Endothelial cell of umbilical vein (primary cell): ENCODE data around the gene FIG4. TPM values are rescaled to one million over a fixed set of nuclear protein-coding genes. Genes with fewer than 3 reads are reported as not detected.
"Not testable (repeated sequence)": the region's sequence is repeated elsewhere in the genome, so short reads cannot be mapped to it uniquely, and the experiment has no call there.

Experiments
- BruUV-seq: library from RNA; stranded (reverse); fragments of 400-500 nt; replicated peaks from 2 replicates; lab custom pipeline; 2021; lab: Mats Ljungman, UMichigan
- CTCF ChIA-PET: fragments of 300-600, 350-600 bp; sonication (Branson Sonifier 250); formaldehyde crosslinking; loops from one replicate; lab custom pipeline; 2021; ENCODE audit warnings: antibody characterized with exemption, inconsistent platforms; lab: Charles Lee
- POLR2A ChIA-PET: fragments of 300-600, 350-600 bp; sonication (Branson Sonifier 250); formaldehyde crosslinking; loops from one replicate; lab custom pipeline; 2021; ENCODE audit warnings: antibody characterized with exemption, inconsistent platforms; lab: Charles Lee
- DNase-seq: peaks from one replicate; pipeline ENCODE4 v3.0.0-alpha.2; 2011; ENCODE audit warnings: low read depth, low spot score
- FAIRE-seq: peaks from 2 replicates; lab custom pipeline; 2011; peaks lifted over from hg19 to GRCh38; lab: Jason Lieb, UNC
- H2AFZ ChIP-seq: 2 replicates; pipeline ENCODE4 v1.6.0; 2012; ENCODE audit warnings: low read depth, low read length, control low read depth, inconsistent platforms
- H3K27ac ChIP-seq: 2 replicates; pipeline ENCODE4 v1.5.1; 2011; ENCODE audit warnings: low read depth, mild to moderate bottlenecking, control low read depth, low read length, moderate library complexity; ENCODE audit not compliant: insufficient read depth
- H3K27me3 ChIP-seq, 2 experiments: 2 replicates each; pipeline versions ENCODE4 v1.6.0 to v1.6.1; 2011; ENCODE audit warnings: low read length in 2 of 2, mixed read lengths in 1 of 2; ENCODE audit not compliant: control insufficient read depth in 2 of 2, insufficient read depth in 2 of 2
- H3K36me3 ChIP-seq, 2 experiments: 2 replicates in 1 of 2; 3 replicates in 1 of 2; pipeline ENCODE4 v1.5.1; 2011; ENCODE audit warnings: low read length in 2 of 2, mild to moderate bottlenecking in 1 of 2, moderate library complexity in 1 of 2; ENCODE audit not compliant: control insufficient read depth in 2 of 2, insufficient read depth in 2 of 2; ENCODE audit errors: extremely low read depth in 1 of 2
- H3K4me1 ChIP-seq: 3 replicates; pipeline ENCODE4 v1.5.1; 2011; ENCODE audit warnings: mild to moderate bottlenecking, low read length; ENCODE audit not compliant: control insufficient read depth, insufficient read depth; ENCODE audit errors: extremely low read depth
- H3K4me2 ChIP-seq: 2 replicates; pipeline ENCODE4 v1.6.1; 2011; ENCODE audit warnings: low read length, control low read depth, mixed read lengths; ENCODE audit not compliant: insufficient read depth
- H3K4me3 ChIP-seq, 3 experiments: fragments of 200-600 bp in 1 of 3; sonication (generic), shearing (Covaris generic) in 1 of 3; replicated peaks in 1 of 3; 2 replicates each; pipeline ENCODE4 v1.5.1; 2011 to 2016; ENCODE audit warnings: control low read depth in 3 of 3, low read length in 3 of 3, mild to moderate bottlenecking in 2 of 3, inconsistent platforms in 1 of 3, low read depth in 1 of 3, moderate library complexity in 1 of 3; ENCODE audit not compliant: insufficient read depth in 1 of 3
- H3K79me2 ChIP-seq: 2 replicates; pipeline ENCODE4 v1.6.0; 2012; ENCODE audit warnings: low read length, inconsistent platforms; ENCODE audit not compliant: control insufficient read depth, insufficient read depth
- H3K9ac ChIP-seq: replicated peaks from 2 replicates; pipeline ENCODE3; 2011; ENCODE audit warnings: low read length, control low read depth; ENCODE audit not compliant: insufficient read depth; ENCODE audit errors: extremely low read depth
- H3K9me1 ChIP-seq: replicated peaks from 3 replicates; pipeline ENCODE4 v1.6.0; 2011; ENCODE audit warnings: mild to moderate bottlenecking, low read length; ENCODE audit not compliant: control insufficient read depth, insufficient read depth; ENCODE audit errors: extremely low read depth
- H3K9me3 ChIP-seq: replicated peaks from 2 replicates; pipeline ENCODE4 v1.5.1; 2012; ENCODE audit warnings: low read length, inconsistent platforms; ENCODE audit not compliant: control insufficient read depth, insufficient read depth
- H4K20me1 ChIP-seq: replicated peaks from 2 replicates; pipeline ENCODE3; 2011; ENCODE audit warnings: mild to moderate bottlenecking, low read length; ENCODE audit not compliant: control insufficient read depth, insufficient read depth; ENCODE audit errors: extremely low read depth
- EZH2 ChIP-seq: IDR thresholded peaks from 2 replicates; pipeline ENCODE4 v1.6.1; 2012; ENCODE audit warnings: borderline replicate concordance, low read depth, mild to moderate bottlenecking, moderate library complexity, low read length, inconsistent platforms; ENCODE audit not compliant: severe bottlenecking
- FOS ChIP-seq: IDR thresholded peaks from 2 replicates; pipeline ENCODE4 v1.6.1; 2011; ENCODE audit warnings: mild to moderate bottlenecking, low read length, moderate library complexity, borderline replicate concordance; ENCODE audit not compliant: insufficient read depth
- GATA2 ChIP-seq: IDR thresholded peaks from 2 replicates; pipeline ENCODE4 v1.7.0; 2011; ENCODE audit warnings: low read depth, mild to moderate bottlenecking, moderate library complexity, mixed read lengths, low read length; ENCODE audit not compliant: insufficient read length, insufficient read depth
- JUN ChIP-seq: IDR thresholded peaks from 2 replicates; pipeline ENCODE4 v1.6.1; 2011; ENCODE audit warnings: borderline replicate concordance, low read depth; ENCODE audit not compliant: insufficient read length, insufficient read depth
- MYC ChIP-seq: IDR thresholded peaks from one replicate; pipeline ENCODE4 v1.6.1; 2011; ENCODE audit warnings: mild to moderate bottlenecking, low read depth, low read length
- POLR2A ChIP-seq: IDR thresholded peaks from 2 replicates; pipeline ENCODE4 v1.6.1; 2012; ENCODE audit warnings: low read depth, mild to moderate bottlenecking, control low read depth, low read length
- POLR2AphosphoS5 ChIP-seq: IDR thresholded peaks from 2 replicates; pipeline ENCODE4 v1.6.1; 2012; ENCODE audit warnings: low read depth, mild to moderate bottlenecking, control low read depth, low read length, moderate library complexity; ENCODE audit not compliant: insufficient read depth
- dilution Hi-C: fragments of 300-500 bp; cut with MboI; formaldehyde crosslinking; loops from one replicate; pipeline ENCODE4 v1.15.0; 2019; ENCODE audit warnings: low sequenced_read_pairs; ENCODE audit not compliant: extremely low pct_ligation_motif_present
- intact Hi-C: fragments of 100-400 bp; cut with micrococcal nuclease; formaldehyde crosslinking; loops from one replicate; pipeline ENCODE4 v1.10.0; 2022
- polyA plus RNA-seq, 4 experiments: library from polyadenylated mRNA; depleted of rRNA in 3 of 4; stranded (reverse) in 3 of 4; unstranded in 1 of 4; fragments of >200 nt; gene quantifications; 2 replicates each; pipeline versions ENCODE4 v1.2.1 to v1.2.3, GENCODE V29; 2011 to 2012; ENCODE audit warnings: missing spikeins in 1 of 4
- total RNA-seq: library from RNA; stranded (reverse); gene quantifications from 2 replicates; pipeline ENCODE4 v1.2.3, GENCODE V29; 2021
- TF ChIP-seq, protein P1 (sequence below), 2 donors: IDR thresholded peaks; 1 replicate in 1 of 2; 2 replicates in 1 of 2; pipeline ENCODE4 v1.5.1; 2011; ENCODE audit warnings: low read length in 2 of 2, mild to moderate bottlenecking in 2 of 2, moderate library complexity in 2 of 2, control low read depth in 1 of 2, inconsistent platforms in 1 of 2, low read depth in 1 of 2; ENCODE audit not compliant: insufficient read depth in 1 of 2; ENCODE audit errors: extremely low read depth in 1 of 2
- TF ChIP-seq, protein P2 (sequence below): IDR thresholded peaks from 2 replicates; pipeline ENCODE4 v1.6.1; 2011; ENCODE audit not compliant: insufficient read depth, insufficient read length

Gene FIG4
- total and polyA plus RNA-seq, 2 donors (not counting 3 experiments of a cell fraction or from before 2014, with no cell fraction given) = 7.9 to 12.2 TPM

GRCh38 chr6:109831352-109831751, 140.3 kb downstream of the FIG4 start:
- BruUV-seq, H3K4me3 ChIP-seq, H3K27me3 ChIP-seq, H2AFZ ChIP-seq, intact Hi-C loops, H3K27ac ChIP-seq, H3K9me3 ChIP-seq, H3K36me3 ChIP-seq, H3K4me2 ChIP-seq, POLR2A ChIA-PET, dilution Hi-C loops, H4K20me1 ChIP-seq, H3K9me1 ChIP-seq, H3K9ac ChIP-seq, H3K79me2 ChIP-seq, DNase-seq, H3K4me1 ChIP-seq, FAIRE-seq: not testable (repeated sequence)
- CTCF ChIA-PET = interaction anchor here (1.0 kb wide), 1 partner anchor 8 kb away, joined by 3 read pairs; no protein-coding TSS in a partner anchor

DNA sequence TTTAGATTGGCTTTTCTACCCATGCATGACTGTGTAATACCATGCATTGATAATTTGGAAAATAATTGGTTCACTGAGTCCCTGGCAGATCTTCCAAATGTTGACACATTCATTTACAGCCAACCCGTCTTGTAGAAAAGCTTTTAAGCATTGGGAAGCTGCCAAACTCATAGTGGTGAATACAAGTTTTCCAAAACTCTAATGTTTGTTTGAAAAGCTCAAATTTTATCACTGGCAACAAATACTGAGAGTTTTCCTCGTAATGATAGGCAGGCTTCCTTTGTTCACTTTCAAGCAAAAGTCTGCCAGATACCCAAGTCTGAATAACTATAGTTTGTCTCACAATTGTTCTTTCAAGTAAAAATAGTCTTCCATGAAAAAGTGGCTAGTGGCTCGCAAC, 143.0 kb downstream of the FIG4 start:
- no peak overlapping the region for H3K4me2 ChIP-seq
- no peak overlapping the region for H3K4me3 ChIP-seq
- H3K9me3 ChIP-seq = no peaks in the 10 kb centered on the region
- no peak for FAIRE-seq
- H4K20me1 ChIP-seq = no peaks in the 10 kb centered on the region
- H3K9me1 ChIP-seq = no peaks in the 10 kb centered on the region
- no peak overlapping the region for H3K9ac ChIP-seq
- intact Hi-C loops = no loop called here
- H3K36me3 ChIP-seq = no peaks in the 10 kb centered on the region
- CTCF ChIA-PET = interaction anchor here (0.7 to 1.8 kb wide), 2 partner anchors 205 to 558 kb away, joined by 3 to 4 read pairs; no protein-coding TSS in a partner anchor
- TF ChIP-seq, protein P1, sequence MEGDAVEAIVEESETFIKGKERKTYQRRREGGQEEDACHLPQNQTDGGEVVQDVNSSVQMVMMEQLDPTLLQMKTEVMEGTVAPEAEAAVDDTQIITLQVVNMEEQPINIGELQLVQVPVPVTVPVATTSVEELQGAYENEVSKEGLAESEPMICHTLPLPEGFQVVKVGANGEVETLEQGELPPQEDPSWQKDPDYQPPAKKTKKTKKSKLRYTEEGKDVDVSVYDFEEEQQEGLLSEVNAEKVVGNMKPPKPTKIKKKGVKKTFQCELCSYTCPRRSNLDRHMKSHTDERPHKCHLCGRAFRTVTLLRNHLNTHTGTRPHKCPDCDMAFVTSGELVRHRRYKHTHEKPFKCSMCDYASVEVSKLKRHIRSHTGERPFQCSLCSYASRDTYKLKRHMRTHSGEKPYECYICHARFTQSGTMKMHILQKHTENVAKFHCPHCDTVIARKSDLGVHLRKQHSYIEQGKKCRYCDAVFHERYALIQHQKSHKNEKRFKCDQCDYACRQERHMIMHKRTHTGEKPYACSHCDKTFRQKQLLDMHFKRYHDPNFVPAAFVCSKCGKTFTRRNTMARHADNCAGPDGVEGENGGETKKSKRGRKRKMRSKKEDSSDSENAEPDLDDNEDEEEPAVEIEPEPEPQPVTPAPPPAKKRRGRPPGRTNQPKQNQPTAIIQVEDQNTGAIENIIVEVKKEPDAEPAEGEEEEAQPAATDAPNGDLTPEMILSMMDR (IDR thresholded peaks at IDR 0.05; ENCODE audit: extremely low read depth in 1 of 2, insufficient read depth in 1 of 2, low read depth in 1 of 2, low read length in 2 of 2) = no peak
- no peak for TF ChIP-seq GATA2
- TF ChIP-seq MYC = no peak
- TF ChIP-seq EZH2 = no peak
- no peak for TF ChIP-seq POLR2A
- TF ChIP-seq, protein P2, sequence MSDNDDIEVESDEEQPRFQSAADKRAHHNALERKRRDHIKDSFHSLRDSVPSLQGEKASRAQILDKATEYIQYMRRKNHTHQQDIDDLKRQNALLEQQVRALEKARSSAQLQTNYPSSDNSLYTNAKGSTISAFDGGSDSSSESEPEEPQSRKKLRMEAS = no peak
- TF ChIP-seq POLR2AphosphoS5 = no peak
- TF ChIP-seq JUN = no peak
- TF ChIP-seq FOS = no peak
- POLR2A ChIA-PET = no interaction called here
- peaks cover 0 to 2% of the 10 kb centered on the region in 2 experiments for H3K27me3 ChIP-seq
- H2AFZ ChIP-seq = no peak overlapping the region
- H3K79me2 ChIP-seq = no peaks in the 10 kb centered on the region
- no peak for DNase-seq
- no peak overlapping the region for H3K27ac ChIP-seq
- no peaks in the 10 kb centered on the region for H3K4me1 ChIP-seq
- dilution Hi-C loops = no loop called here
- BruUV-seq = no TSS peak
